Endodermal cell (in vitro differentiated cells): Measurements from ENCODE around the gene ASAP2. TPM values are rescaled to one million over a fixed set of nuclear protein-coding genes. Genes with fewer than 3 reads are reported as not detected.
A peak's percentile ranks its signal among the peaks of the same experiment; 100 is the strongest.

Experiments
- DNase-seq: peaks from one replicate; pipeline ENCODE4 v3.0.0-alpha.2; 2017
- H3K27ac ChIP-seq: 2 replicates; pipeline ENCODE4 v1.5.1; 2013; ENCODE audit warnings: mild to moderate bottlenecking, low read depth, low read length, moderate library complexity
- H3K27me3 ChIP-seq: 2 replicates; pipeline ENCODE4 v1.6.1; 2013; ENCODE audit warnings: mild to moderate bottlenecking, low read length, moderate library complexity; ENCODE audit not compliant: insufficient read depth, control insufficient read depth, poor library complexity, severe bottlenecking
- H3K36me3 ChIP-seq: 2 replicates; pipeline ENCODE4 v1.7.0; 2013; ENCODE audit warnings: mild to moderate bottlenecking, low read length, moderate library complexity; ENCODE audit not compliant: control insufficient read depth, insufficient read depth
- H3K4me1 ChIP-seq: one replicate; pipeline ENCODE4 v1.7.0; 2013; ENCODE audit warnings: low read length; ENCODE audit not compliant: control insufficient read depth, insufficient read depth
- H3K4me3 ChIP-seq: 2 replicates; pipeline ENCODE4 v1.5.1; 2013; ENCODE audit warnings: mild to moderate bottlenecking, low read length, moderate library complexity
- H3K9ac ChIP-seq: 2 replicates; pipeline ENCODE4 v1.6.1; 2013; ENCODE audit warnings: mild to moderate bottlenecking, low read length, moderate library complexity; ENCODE audit not compliant: poor library complexity, severe bottlenecking; ENCODE audit errors: extremely low read depth
- H3K9me3 ChIP-seq: 2 replicates; pipeline ENCODE4 v1.6.1; 2013; ENCODE audit warnings: mild to moderate bottlenecking, low read length, moderate library complexity; ENCODE audit not compliant: control insufficient read depth
- H3K27ac Mint-ChIP-seq: 2 replicates; pipeline ENCODE4 v1.8.0; 2020; ENCODE audit warnings: mixed read lengths
- H3K27me3 Mint-ChIP-seq: 2 replicates; pipeline ENCODE4 v1.8.0; 2021; ENCODE audit warnings: mild to moderate bottlenecking, mixed read lengths; ENCODE audit not compliant: insufficient read depth
- H3K36me3 Mint-ChIP-seq: 2 replicates; pipeline ENCODE4 v1.8.0; 2020; ENCODE audit warnings: low read depth, mixed read lengths
- H3K4me1 Mint-ChIP-seq: 2 replicates; pipeline ENCODE4 v1.8.0; 2020; ENCODE audit warnings: mixed read lengths
- H3K4me3 Mint-ChIP-seq: 2 replicates; pipeline ENCODE4 v1.8.0; 2020; ENCODE audit warnings: mild to moderate bottlenecking, moderate library complexity, mixed read lengths
- H3K9me3 Mint-ChIP-seq: 2 replicates; pipeline ENCODE4 v1.8.0; 2020; ENCODE audit warnings: mild to moderate bottlenecking, mixed read lengths
- CTCF ChIP-seq: fragments of 200-600 bp; sonication (generic); conservative IDR thresholded peaks from 2 replicates; pipeline ENCODE4 v1.5.0; 2021; ENCODE audit warnings: antibody characterized with exemption, mild to moderate bottlenecking
- WGBS, 2 experiments: methylation state at CpG; one replicate each; pipeline versions ENCODE4 v1.1.5 to v1.1.7; 2013; ENCODE audit warnings: missing lambda C conversion rate in 2 of 2, mixed read lengths in 1 of 2; ENCODE audit not compliant: insufficient coverage in 1 of 2, insufficient read length in 1 of 2; 5-methylcytosine and 5-hydroxymethylcytosine counted together
- total RNA-seq, 2 donors: library from RNA; stranded (reverse); fragmentation: NEBNext Ultra II Directional in 1 of 2; extraction: Animal tissue kit (Norgen Biotek cat#: 25700) in 1 of 2; gene quantifications; 2 replicates in 1 of 2; 3 replicates in 1 of 2; pipeline ENCODE4 v1.2.1, GENCODE V29; 2021

The ASAP2 gene
- total RNA-seq, 2 donors from 2014 or later = 11.8 to 20.4 TPM

- Mint-ChIP-seq H3K4me3 (no peak overlapping the region), H3K27ac (peak overlapping the region; percentile 78)
- peak overlapping the region; percentile 42 for H3K27ac ChIP-seq
These were observed 27.6 kb upstream of the ASAP2 start for GRCh38 chr2:9178904-9179571.

DNA sequence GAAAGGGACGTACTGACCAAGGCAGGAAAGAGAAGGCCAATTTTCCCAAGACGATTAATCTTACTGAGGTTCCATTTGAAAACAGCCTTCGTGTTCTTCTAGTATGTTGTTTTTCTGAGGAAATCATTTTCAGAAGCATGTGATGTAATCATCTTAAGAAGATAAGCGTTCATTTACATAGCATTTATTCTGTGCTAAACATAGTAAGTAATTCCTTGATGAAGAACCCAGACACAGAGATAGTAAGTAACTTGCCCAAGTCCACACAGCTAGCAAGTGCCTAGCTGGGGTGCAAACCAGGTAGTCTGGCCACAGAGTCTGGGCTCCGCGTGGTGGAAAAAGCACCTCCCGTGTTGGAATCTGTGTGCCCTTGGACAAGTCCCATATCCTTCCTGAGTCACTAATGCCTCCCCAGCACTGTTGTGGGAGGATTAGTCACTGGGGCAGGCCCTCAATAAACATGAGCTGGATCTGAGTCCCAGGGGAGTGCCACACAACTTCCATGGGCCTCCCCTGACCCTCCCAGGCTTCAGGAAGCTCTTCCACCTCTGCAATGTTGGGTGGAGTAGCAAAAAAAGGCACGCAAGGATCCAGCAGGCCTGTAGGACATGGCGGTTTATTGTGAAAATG lies 26.9 kb upstream of the ASAP2 start:
- Histone ChIP-seq H3K9ac (no peak overlapping the region), H3K27me3 (no peaks in the 10 kb centered on the region), H3K27ac (peak overlapping the region; percentile 42), H3K4me3 (no peak overlapping the region), H3K9me3 (no peaks in the 10 kb centered on the region), H3K4me1 (peaks cover 7% of the 10 kb centered on the region), H3K36me3 (no peaks in the 10 kb centered on the region)
- H3K4me3 Mint-ChIP-seq = no peak overlapping the region
- H3K36me3 Mint-ChIP-seq = no peaks in the 10 kb centered on the region
- no peak for DNase-seq
- H3K27ac Mint-ChIP-seq = no peak overlapping the region
- no peak for TF ChIP-seq CTCF
- peaks cover 3% of the 10 kb centered on the region for H3K9me3 Mint-ChIP-seq
- H3K4me1 Mint-ChIP-seq = peaks cover 16% of the 10 kb centered on the region
- 92 to 97% methylated on average over 4 to 8 of the region's 9 CpGs for WGBS, 2 experiments
- peaks cover 4% of the 10 kb centered on the region for H3K27me3 Mint-ChIP-seq

More at GRCh38 chr2:9178904-9179571, 27.6 kb upstream of the ASAP2 start:
- H3K9ac ChIP-seq = no peak overlapping the region
- no peaks in the 10 kb centered on the region for H3K36me3 ChIP-seq
- Mint-ChIP-seq H3K27me3 (peaks cover 4% of the 10 kb centered on the region), H3K9me3 (peaks cover 3% of the 10 kb centered on the region), H3K36me3 (no peaks in the 10 kb centered on the region), H3K4me1 (peaks cover 16% of the 10 kb centered on the region)
- H3K27me3 ChIP-seq = no peaks in the 10 kb centered on the region
- TF ChIP-seq CTCF = no peak
- no peak for DNase-seq
- H3K9me3 ChIP-seq = no peaks in the 10 kb centered on the region
- peak overlapping the region; percentile 47 for H3K4me3 ChIP-seq
- WGBS, 2 experiments = 76 to 92% methylated on average over 11 to 13 of the region's 13 CpGs
- H3K4me1 ChIP-seq = peaks cover 7% of the 10 kb centered on the region

- no peak for DNase-seq
- H3K36me3 Mint-ChIP-seq = no peaks in the 10 kb centered on the region
- H3K9me3 Mint-ChIP-seq = peaks cover 3% of the 10 kb centered on the region
- Histone ChIP-seq H3K36me3 (no peaks in the 10 kb centered on the region), H3K4me3 (no peak overlapping the region), H3K27ac (no peak overlapping the region), H3K9ac (no peak overlapping the region), H3K4me1 (no peaks in the 10 kb centered on the region), H3K27me3 (no peaks in the 10 kb centered on the region), H3K9me3 (no peaks in the 10 kb centered on the region)
- H3K4me3 Mint-ChIP-seq = no peak overlapping the region
- no peak for TF ChIP-seq CTCF
- WGBS, 2 experiments = 72 to 97% methylated on average over 2 to 9 of the region's 9 CpGs
- H3K27me3 Mint-ChIP-seq = peaks cover 11% of the 10 kb centered on the region
- H3K4me1 Mint-ChIP-seq = peaks cover under 1% of the 10 kb centered on the region
- no peak overlapping the region for H3K27ac Mint-ChIP-seq
These were observed 22.3 kb upstream of the ASAP2 start for GRCh38 chr2:9184361-9184760.
